HG03342 (cell line): ENCODE results near the gene CATSPER4.

Experiments used
- ATAC-seq: cut with Tn5 transposase; IDR thresholded peaks from one replicate; pipeline ENCODE4 v1.9.1; 2021; ENCODE audit warnings: mild to moderate bottlenecking, moderate library complexity; ENCODE audit not compliant: unreplicated experiment

CATSPER4 gene

DNA sequence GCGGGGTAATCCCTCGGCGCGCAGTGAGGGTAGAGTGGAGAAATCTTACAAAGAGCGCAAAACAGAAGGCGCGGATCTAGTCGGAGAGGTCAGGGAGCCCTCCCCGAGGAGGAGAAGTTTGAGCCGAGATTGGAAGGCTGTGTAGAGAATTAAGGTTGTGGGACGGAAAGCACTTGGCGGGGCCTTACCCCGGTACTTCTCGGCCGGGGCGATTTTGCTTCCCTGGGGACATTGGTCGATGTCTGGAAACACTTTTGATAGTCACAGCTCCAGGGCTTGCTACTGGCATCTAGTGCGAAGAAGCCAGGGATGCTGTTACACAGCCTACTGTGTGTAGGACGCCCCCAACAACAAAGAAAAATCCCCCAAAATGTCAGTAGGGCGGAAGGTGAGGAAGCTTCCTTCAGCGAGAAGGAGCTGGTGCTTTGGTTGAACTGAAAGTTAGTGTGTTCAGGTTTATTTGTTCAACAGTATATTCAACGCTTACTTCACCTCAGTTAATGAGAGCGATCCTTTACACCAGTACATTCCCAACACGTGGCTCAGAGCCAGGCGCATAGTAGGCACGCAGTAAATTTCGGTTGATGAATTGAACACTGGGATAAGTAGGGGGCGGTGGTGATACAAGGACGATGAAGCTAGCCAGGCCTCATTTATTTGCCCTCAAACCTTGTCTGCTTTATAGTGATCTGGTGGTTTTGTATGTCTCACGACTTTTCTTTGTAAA, 44.4 kb downstream of the CATSPER4 start:
- ATAC-seq, result no peak

DNA sequence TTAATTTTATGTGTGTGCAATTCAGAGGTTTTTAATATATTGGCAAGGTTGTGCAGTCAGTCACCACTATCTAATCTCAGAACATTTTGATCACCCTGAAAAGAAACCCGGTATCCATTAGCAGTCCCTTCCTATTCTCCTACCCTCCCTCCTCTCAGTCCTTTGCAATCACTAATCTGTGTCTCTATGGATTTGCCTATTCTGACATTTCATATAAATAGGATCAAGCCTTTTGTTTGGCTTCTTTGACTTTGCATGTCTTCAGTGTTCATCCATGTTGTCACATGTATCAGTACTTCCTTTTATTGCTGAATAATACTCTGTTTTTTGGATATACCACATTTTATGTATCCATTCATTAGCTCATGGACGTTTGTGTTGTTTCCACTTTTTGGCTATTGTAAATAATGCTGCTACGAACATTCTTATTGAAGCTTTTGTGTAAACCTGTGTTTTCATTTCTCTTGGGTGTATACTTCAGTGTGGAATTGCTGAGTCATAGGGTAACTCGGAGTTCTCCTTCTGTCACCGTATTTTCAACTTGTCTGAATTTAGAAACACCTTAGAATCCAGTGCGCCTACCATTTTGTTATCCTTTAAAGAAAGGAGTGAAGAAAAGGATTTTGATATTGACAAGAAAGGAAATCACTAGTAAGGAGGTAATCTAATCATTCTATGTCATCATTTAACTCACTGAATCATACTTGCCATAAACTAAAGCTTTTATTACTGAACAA, 47.0 kb downstream of the CATSPER4 start:
- no peak for ATAC-seq

DNA sequence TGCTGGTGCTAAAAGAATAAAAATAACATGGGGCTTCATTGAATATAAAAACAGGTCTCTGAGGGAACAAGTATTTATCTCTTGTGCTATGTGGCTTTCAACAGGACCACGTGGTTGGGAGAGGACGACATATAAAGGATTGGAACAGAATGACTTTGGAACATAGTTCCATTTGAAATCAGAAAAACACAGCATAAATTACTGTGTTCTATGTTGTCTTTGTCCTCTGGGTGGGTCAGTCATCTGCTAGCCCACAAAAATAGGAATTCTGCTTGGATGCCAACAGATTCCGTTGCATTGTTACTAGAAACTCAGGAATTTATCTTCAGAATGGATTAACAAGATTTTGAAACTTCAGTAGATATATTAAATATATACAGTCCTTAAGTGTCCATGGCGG, 49.5 kb downstream of the CATSPER4 start:
- ATAC-seq, result no peak
